Esophagus squamous epithelium (tissue), 4 donors: ENCODE data around the gene BEND7.

Experiments
- POLR2A ChIP-seq, 4 donors: fragments of 450-650 bp; IDR thresholded peaks; one replicate each; pipeline ENCODE4 v1.6.1; 2017; ENCODE audit warnings: antibody characterized with exemption in 4 of 4, mild to moderate bottlenecking in 4 of 4, moderate library complexity in 3 of 4
- TF ChIP-seq, protein P1 (sequence below), 6 experiments: fragments of 450-650 bp in 4 of 6; fragments of 200-600 bp in 2 of 6; sonication (generic) in 2 of 6; IDR thresholded peaks; one replicate each; pipeline ENCODE4 v1.5.1; 2016 to 2019; ENCODE audit warnings: antibody characterized with exemption in 6 of 6, mild to moderate bottlenecking in 4 of 6, moderate library complexity in 4 of 6

GRCh38 chr10:13404305-13404759 lies 124.5 kb downstream of the BEND7 start:
- TF ChIP-seq, protein P1, sequence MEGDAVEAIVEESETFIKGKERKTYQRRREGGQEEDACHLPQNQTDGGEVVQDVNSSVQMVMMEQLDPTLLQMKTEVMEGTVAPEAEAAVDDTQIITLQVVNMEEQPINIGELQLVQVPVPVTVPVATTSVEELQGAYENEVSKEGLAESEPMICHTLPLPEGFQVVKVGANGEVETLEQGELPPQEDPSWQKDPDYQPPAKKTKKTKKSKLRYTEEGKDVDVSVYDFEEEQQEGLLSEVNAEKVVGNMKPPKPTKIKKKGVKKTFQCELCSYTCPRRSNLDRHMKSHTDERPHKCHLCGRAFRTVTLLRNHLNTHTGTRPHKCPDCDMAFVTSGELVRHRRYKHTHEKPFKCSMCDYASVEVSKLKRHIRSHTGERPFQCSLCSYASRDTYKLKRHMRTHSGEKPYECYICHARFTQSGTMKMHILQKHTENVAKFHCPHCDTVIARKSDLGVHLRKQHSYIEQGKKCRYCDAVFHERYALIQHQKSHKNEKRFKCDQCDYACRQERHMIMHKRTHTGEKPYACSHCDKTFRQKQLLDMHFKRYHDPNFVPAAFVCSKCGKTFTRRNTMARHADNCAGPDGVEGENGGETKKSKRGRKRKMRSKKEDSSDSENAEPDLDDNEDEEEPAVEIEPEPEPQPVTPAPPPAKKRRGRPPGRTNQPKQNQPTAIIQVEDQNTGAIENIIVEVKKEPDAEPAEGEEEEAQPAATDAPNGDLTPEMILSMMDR (IDR thresholded peaks at IDR 0.05) = no peak
- TF ChIP-seq POLR2A (IDR thresholded peaks at IDR 0.05) = no peak
